GM12864 (cell line): Measurements from ENCODE around the gene THAP8.

Experiments
- DNase-seq: peaks from one replicate; pipeline ENCODE4 v3.0.0-alpha.2; 2011; ENCODE audit warnings: low read depth
- H3K4me3 ChIP-seq: 2 replicates; pipeline ENCODE4 v1.5.1; 2011; ENCODE audit warnings: mild to moderate bottlenecking, low read depth, low read length, control low read depth
- TF ChIP-seq, protein P1 (sequence below): IDR thresholded peaks from 2 replicates; pipeline ENCODE4 v1.5.1; 2011; ENCODE audit warnings: low read depth, mild to moderate bottlenecking, moderate library complexity, low read length, control low read depth, inconsistent platforms; ENCODE audit errors: missing control alignments

The THAP8 gene

DNA sequence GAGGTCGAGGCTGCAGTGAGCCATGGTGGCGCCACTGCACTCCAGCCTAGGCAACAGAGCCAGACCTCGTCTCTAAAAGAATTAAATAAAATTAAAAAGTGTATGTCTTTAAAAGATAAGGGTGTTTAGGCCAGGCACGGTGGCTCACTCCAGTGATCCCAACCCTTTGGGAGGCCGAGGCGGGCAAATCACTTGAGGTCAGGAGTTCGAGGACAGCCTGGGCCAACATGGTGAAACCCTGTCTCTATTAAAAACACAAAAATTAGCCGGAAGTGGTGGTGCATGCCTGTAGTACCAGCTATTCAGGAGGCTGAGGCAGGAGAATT, 66.6 kb downstream of the THAP8 start:
- peak overlapping the region; percentile 44; the same call in 1 of the 2 replicates for H3K4me3 ChIP-seq
- DNase-seq: no peak
- TF ChIP-seq, protein P1, sequence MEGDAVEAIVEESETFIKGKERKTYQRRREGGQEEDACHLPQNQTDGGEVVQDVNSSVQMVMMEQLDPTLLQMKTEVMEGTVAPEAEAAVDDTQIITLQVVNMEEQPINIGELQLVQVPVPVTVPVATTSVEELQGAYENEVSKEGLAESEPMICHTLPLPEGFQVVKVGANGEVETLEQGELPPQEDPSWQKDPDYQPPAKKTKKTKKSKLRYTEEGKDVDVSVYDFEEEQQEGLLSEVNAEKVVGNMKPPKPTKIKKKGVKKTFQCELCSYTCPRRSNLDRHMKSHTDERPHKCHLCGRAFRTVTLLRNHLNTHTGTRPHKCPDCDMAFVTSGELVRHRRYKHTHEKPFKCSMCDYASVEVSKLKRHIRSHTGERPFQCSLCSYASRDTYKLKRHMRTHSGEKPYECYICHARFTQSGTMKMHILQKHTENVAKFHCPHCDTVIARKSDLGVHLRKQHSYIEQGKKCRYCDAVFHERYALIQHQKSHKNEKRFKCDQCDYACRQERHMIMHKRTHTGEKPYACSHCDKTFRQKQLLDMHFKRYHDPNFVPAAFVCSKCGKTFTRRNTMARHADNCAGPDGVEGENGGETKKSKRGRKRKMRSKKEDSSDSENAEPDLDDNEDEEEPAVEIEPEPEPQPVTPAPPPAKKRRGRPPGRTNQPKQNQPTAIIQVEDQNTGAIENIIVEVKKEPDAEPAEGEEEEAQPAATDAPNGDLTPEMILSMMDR: no peak

DNA sequence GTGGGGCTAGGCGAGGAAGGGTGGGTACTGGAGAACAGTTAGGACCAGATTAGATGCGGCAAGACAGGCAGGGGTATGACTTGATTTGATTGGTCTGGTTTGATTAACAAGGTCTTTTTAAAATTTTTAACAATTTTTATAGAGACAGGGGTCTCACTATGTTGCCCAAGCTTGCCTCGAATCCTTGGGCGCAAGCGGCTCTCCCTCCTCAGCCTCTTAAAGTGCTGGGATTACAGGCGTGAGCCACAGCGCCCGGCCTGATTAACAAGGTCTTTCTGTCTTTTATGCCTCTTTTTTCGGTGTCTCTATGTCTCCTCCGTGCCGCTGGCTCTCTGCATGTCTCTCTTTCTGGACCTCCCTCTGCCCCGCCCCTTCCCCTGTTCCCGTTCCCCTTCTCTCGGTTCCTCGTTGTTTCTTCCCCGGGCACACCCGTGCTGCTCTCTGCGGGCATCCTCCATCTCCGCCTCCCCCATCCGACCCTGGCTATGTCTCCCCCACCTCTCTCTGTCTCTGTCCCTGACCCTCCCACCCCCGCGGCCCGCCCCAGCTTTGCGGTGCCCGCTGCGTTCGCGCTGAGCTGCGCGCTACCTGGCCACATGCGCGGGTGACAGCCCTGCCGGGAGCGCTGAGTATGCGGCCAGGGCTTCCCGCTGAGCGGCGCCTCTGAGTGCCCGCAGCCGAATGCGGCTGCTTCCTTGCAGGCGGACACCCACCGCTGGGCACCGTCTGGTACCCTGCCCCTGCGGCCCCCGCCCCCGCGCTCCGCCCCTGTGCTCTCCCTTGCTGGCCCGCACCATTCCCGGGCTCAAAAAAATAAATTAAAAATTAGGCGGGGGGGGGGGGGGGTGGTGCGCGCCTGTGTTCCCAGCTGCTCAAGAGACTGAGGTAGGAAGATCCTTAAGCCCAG, 67.2 kb downstream of the THAP8 start:
- DNase-seq: no peak
- TF ChIP-seq, protein P1: no peak
- peak overlapping the region; percentile 44 for H3K4me3 ChIP-seq

DNA sequence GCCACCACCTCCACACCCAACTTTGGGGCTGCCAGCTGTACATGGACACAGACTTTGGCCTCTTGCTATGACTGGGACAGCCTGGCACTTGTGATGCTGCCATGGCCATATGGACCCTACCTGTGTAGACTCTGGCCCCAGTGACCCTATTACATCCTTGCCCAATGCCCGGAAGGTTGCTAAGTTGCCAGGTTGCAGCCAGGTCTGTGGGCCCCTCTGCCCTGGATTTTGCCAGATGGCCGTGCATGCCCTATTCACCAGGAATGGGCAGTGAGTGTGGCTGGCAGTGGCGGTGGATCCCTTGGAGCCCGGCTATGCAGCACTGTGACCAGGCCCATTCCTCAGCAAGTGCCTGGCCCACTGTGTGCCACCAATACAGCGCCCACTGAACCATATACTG, 68.0 kb downstream of the THAP8 start:
- no peak overlapping the region for H3K4me3 ChIP-seq
- DNase-seq: no peak
- TF ChIP-seq, protein P1: no peak
